Stimulated activated naive CD4-positive, alpha-beta T cell (primary cell): Measurements from ENCODE around the gene ZNF26.

Source experiments
- DNase-seq, 6 experiments: peaks; one replicate each; lab custom pipeline; 2025; lab: John Stamatoyannopoulos, UW

Gene ZNF26

DNA sequence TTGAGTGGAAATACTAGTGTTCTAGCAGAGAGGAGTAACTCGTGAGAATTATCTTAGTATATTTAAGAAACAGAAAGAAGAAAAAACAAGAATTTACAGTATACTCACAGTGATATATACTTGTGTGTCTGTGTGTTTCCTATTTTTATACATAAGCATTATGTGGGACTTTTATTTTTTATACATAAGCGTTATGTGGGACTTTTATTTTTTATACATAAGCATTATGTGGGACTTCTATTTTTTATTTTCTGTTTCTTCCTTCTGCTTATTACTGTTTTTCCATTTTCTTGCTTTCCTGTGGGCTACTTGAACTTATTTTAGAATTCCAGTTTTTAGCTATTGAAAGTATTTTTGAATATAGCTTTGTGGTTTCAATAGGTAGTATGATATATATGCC, 87.7 kb downstream of the ZNF26 start:
- no peak for DNase-seq
